ENCODE measurements around the gene NR2F2.

NR2F2 gene

GRCh38 chr15:96330450-96331143 is at the start of gene NR2F2:
Gene NR2F2 (plus strand): TSS chr15:96330700. CDS start chr15:96332106, 1,406 bp downstream.
- peak; percentile 98 for DNase-seq (ENCODE audit: low spot score)

DNA sequence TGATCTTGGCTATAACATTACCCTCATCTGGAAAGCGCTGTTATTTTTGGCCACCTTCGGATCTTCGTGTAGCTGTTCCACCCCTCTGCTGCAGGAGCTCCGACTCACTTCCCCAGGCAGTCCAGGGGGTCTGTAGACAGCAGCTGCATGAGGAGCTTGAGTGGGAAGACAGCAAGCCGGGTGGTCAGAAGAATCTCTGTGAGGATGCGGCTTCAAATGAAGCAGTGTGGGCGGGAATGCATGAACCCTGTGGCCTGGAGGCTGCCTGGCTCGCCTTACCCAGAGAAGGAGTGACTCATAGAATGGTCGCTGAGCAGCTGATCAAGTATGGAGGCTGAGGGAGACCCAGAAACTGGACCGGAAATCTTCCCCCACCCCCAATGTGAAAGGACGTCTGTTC is 45.2 kb upstream of the NR2F2 start:
- DNase-seq (ENCODE audit: low spot score), result no peak

- DNase-seq (ENCODE audit: low spot score), result no peak
These were observed 44.7 kb upstream of the NR2F2 start for GRCh38 chr15:96285729-96286254.

- no peak for DNase-seq (ENCODE audit: low spot score)
These were observed 39.8 kb upstream of the NR2F2 start for GRCh38 chr15:96290679-96291078.

- DNase-seq (ENCODE audit: low spot score), result no peak
These were observed 37.9 kb upstream of the NR2F2 start for GRCh38 chr15:96292635-96293034.

- no peak for DNase-seq (ENCODE audit: low spot score)
These were observed 37.1 kb upstream of the NR2F2 start for GRCh38 chr15:96293441-96293840.

- DNase-seq (ENCODE audit: low spot score), result no peak
These were observed 35.7 kb upstream of the NR2F2 start for GRCh38 chr15:96294766-96295165.

GRCh38 chr15:96296264-96296663 is 34.2 kb upstream of the NR2F2 start:
- no peak for DNase-seq (ENCODE audit: low spot score)

DNA sequence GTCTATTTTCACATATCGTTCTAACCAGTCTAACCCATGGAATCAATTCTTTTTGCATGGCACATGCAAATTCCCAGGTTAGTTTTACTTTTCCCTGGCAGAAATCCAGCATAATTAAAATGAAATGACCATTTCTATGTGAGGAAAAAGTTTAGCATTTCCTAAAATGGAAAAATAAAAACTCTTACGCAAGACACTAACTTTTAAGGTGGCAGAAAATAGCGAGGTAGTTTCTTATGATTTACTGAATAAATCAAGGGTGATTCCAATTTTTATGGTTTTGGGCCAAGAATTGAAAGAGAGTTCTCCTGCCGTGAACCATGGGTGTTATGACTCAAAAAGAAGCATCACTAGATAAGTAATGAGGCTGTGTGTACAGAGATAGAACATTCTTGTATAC is 32.7 kb upstream of the NR2F2 start:
- DNase-seq (ENCODE audit: low spot score), result no peak

GRCh38 chr15:96298217-96298616 is 32.3 kb upstream of the NR2F2 start:
- no peak for DNase-seq (ENCODE audit: low spot score)

DNA sequence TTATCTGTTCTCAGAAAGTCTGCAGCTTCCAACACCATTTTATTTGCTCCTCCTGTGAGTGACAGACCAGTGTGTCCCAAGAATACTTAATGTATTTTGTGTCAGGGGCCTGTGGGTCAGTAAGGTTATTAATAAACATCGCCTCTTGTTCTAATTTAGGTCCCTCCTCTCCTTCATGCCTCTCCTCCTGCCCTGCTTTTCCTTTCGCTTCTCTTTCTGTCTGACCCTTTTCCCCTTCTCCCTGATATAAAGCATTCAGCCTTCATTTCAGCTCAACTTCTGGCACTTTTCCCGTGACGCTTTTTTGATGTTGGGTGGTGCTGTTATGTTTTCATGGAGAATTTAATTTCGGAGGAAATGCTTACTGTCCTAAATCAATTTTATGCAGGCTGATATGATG is 29.7 kb upstream of the NR2F2 start:
- DNase-seq (ENCODE audit: low spot score), result no peak

- DNase-seq (ENCODE audit: low spot score), result no peak
These were observed 26.9 kb upstream of the NR2F2 start for GRCh38 chr15:96303503-96304056.

- no peak for DNase-seq (ENCODE audit: low spot score)
These were observed 25.7 kb upstream of the NR2F2 start for GRCh38 chr15:96304839-96305238.

DNA sequence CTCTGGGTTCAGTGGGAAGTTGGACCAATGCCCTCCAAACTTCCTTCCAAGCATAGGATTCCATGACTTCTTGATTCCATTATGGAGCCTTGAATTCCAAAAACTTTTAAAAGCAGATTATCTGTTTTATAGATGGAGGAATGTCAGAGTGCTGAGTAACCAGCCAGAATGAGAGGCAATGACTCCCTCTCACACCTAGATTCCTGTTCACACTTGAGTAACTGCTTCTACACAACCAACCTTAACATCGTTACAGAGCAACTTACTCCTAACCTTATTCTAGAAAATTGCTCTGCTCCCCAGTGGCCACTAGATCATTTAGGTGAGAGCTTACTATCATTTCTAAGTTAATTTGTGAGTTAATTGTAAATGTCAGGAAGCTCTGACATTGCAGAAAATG is 24.2 kb upstream of the NR2F2 start:
- no peak for DNase-seq (ENCODE audit: low spot score)

DNA sequence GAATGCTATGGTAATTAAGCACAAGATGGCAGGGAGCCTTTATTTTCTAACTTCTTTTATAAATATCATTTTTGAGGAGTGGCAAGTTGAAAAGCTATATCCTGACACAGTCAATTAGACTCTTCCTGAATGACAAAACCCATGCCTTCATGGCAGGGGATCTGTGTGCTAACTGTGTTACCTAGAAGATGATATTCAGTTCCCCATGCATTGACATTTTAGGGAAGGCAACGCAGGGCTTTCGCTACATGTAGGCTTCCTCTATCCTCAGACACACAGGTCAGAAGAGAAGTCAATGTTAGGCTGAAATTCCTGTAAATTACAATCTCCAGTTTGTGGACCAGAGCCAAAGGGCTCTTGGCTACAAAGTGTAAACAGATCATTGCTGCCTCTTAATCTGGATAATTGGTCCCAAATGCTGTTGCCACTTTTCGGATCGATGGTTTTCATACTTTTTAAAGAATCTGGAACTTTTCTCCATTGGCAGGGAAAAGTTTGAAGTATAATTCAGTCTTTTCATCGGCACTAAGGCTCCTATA is 22.6 kb upstream of the NR2F2 start:
- no peak for DNase-seq (ENCODE audit: low spot score)

DNA sequence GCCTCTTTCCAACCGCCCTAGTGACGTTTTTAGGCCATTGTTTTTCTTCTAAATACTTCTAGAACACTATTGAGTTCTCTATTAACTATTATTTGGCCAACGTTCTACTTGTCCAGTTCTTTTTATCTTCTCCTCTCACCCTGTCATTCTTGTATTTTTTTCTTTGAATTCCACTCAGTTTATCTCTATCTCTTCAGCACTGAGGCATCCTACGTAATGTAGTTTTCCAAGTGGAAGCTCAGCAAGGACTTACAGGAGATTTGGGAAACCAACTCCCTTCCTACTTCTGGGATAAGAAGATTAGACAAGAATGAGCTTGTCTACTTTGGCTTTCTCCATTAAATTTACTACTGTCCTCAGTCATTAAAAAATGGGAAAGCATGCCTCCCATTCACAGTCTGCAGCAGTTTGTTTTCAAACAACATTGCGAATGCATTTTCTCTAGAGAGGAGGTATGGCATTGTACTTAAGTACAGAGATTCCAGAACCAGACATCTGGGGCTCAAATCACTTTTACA is 21.3 kb upstream of the NR2F2 start:
- no peak for DNase-seq (ENCODE audit: low spot score)

DNA sequence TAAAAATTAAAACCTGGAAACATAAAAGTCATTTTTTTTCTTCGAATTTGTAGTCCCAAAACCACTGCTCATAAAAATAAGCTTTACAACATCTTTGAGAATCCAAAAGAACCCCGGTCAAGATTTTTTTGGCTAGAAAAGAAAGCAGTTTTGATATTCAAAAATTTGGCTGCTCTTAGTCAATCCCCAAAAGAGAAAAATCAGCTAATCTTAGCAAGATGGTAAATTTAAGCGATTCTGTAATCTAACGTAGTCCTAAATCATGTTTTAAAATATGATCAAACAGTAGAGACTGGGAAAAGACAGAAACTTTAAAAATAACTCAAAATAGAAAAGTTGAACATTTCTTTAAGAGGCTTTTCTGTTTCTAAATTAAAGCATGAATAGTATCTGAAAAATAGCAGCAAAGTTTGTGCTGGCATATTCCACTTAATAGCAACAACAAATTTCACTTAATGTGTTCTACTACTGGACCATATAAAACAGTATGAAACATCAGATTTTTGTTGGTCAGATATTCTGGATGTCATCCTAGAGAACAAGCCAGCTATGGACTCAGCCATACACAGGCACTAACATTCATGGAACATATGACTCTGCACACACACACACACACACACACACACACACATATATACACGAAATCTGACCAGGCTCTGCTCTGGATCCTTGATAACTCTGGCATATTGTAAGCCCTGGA is 19.1 kb upstream of the NR2F2 start:
- DNase-seq (ENCODE audit: low spot score), result no peak

DNA sequence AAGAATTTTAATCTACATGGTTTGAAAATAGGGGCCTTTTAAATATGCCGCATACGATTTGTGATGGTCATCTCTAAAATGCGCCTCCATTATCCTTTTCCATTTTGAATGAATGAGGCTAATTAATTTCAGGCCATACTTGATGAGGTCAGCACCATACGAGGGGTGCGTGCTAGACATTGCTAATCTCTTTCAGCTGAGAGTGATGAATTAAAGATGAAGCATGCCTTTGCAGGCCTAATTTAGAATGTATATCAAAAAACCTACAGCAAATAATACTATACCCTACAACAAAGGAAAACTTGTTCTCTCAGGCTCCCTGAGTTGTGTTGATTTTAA is 18.6 kb upstream of the NR2F2 start:
- no peak for DNase-seq (ENCODE audit: low spot score)

DNA sequence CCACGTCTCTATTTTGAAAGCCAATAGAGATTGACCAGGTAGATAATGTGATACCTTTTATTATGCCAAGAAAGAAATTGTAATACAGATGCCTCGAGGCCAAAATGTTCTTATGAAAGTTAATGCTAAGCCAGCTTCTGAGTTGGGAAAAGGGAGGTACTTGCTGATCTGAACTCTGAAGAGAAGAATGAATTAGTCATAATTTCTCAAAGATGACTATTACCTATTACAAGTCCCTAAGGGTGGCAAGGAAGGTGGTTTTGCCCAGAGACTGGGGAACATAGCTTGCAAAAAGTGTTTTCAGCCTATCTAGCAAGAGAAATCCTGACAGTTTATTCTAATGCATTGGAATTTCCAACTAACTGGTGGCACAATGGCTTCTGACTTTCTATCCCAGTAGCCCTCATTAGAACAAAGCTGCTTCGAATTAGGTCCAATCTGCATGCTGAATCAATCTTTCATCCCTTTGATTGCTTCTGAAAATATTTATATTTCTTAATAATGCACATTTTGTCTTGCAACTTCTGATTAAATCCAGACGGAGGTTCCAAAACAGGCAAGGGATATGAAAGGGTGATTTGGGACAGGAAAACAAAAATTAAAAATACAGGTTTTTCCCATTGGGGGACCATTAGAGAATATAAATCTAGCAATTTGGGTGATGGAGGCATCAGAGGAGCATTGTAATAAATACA is 17.7 kb upstream of the NR2F2 start:
- no peak for DNase-seq (ENCODE audit: low spot score)

- DNase-seq (ENCODE audit: low spot score), result no peak
These were observed 16.0 kb upstream of the NR2F2 start for GRCh38 chr15:96314518-96314917.

DNA sequence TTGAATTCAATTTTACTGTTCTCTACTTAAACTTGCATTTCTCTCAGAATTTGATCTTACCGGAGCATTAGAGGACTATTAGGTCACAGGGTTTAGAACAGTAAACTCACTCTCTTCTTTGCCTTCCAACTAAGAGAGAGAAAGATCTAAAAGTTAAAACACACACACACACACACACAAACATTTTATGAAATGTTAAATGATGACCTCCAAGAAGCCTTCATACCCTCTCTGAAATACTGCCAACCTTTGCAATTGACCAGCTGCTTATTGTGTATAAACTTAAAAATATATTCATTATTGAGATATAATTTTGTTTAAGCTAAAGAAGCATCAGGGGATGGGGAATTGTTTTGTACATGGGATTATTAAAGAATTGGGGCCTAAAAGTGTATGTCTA is 15.5 kb upstream of the NR2F2 start:
- no peak for DNase-seq (ENCODE audit: low spot score)

- no peak for DNase-seq (ENCODE audit: low spot score)
These were observed 13.4 kb upstream of the NR2F2 start for GRCh38 chr15:96316953-96317629.
